GM11168 (cell line): ENCODE data around the gene NANOG.
"Not testable (repeated sequence)": the region's sequence is repeated elsewhere in the genome, so short reads cannot be mapped to it uniquely, and the experiment has no call there.

Experiments
- in situ Hi-C: fragments of 300-500 bp; cut with MboI; formaldehyde crosslinking; loops from one replicate; pipeline ENCODE4 v1.12.0; 2022; ENCODE audit warnings: low sequenced_read_pairs; ENCODE audit not compliant: unreplicated experiment

Gene NANOG

DNA sequence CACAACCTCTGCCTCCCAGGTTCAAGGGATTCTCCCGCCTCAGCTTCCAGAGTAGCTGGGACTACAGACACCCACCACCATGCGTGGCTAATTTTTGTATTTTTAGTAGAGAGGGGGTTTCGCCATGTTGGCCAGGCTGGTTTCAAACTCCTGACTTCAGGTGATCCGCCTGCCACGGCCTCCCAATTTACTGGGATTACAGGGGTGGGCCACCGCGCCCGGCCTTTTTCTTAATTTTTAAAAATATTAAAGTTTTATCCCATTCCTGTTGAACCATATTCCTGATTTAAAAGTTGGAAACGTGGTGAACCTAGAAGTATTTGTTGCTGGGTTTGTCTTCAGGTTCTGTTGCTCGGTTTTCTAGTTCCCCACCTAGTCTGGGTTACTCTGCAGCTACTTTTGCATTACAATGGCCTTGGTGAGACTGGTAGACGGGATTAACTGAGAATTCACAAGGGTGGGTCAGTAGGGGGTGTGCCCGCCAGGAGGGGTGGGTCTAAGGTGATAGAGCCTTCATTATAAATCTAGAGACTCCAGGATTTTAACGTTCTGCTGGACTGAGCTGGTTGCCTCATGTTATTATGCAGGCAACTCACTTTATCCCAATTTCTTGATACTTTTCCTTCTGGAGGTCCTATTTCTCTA lies at the start of gene NANOG:
Gene NANOG, plus strand, starts transcription at position 519 of the 645 bp plus-strand sequence. CDS start 213 bp downstream, outside the sequence.
- in situ Hi-C loops, result not testable (repeated sequence)

DNA sequence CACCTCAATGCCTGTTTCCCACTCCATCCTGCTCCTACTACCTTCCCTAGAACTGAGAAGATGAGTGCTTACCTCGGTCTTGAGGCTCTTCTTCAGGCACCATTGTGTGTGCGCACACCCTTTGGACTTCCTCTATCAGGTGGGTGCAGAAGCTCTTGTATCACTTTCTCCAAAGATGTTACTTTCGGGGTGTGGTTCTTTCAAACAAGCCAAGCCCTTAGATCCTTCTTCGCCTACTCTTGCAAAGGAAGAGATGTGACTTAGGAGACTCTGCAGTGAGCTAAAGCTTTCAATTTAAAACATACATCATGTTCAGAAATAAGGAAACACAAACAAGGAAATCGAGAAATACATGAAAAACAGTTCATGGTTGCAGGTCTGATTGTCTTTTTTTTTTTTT lies 42.0 kb upstream of the NANOG start, which contains the start of gene CLEC4C:
Gene CLEC4C, minus strand, starts transcription at position 130 of the 400 bp plus-strand sequence. Its CDS starts 27 bp downstream, at position 103.
- in situ Hi-C loops, result no loop called here

DNA sequence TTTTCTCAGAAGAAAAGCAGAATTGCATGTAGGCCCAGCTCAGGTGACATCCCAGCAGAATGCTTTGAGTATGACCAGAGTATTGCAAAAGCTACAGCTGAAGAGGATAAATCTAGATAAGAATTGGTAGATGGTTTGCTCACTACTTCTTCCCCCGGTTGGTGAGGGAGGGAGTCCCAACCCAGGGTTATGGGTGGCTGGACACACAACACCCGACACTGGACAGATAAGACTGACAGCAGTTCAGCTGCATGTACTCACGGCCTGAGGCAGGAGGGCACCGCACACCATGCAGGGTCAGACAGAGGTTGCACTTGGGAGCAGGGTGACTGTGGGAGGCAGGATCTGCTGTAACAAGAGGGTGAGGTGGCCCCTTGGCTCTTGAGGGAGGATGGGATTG lies 40.4 kb upstream of the NANOG start:
- in situ Hi-C loops, result no loop called here

DNA sequence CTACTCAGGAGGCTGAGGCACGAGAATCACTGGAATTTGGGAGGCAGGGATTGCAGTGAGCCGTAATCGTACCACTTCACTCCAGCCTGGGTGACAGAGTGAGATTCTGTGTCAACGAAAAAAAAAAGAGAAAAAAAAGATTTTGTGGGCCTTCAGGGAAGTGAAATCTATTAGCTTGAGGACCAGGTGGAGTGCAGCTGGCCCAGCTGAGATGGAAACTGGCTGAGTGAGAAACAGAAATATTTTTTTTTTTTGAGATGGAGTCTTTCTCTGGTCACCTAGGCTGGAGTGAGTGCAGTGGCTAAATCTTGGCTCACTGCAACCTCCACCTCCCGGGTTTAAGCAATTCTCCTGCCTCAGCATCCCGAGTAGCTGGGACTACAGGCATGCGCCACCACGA lies 39.8 kb upstream of the NANOG start:
- in situ Hi-C loops, result no loop called here

DNA sequence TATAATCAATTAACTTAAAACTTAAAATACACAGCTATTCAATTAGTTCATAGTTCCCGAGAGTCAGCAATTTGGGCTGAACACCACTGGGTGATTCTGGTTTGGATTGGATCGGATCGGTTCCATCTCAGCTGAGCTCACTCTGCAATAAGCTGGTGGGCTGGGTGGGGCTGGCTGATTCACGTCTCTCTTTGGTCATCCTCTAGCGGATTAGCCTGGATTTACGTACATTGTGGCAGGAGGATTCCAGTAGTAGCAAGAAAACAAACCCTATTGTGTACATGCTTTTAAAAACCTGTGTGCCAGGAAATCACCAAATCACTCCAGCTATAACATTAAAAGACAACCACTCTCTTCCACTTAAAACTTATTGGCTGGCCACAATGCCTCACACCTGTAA lies 38.9 kb upstream of the NANOG start:
- in situ Hi-C loops, result no loop called here

DNA sequence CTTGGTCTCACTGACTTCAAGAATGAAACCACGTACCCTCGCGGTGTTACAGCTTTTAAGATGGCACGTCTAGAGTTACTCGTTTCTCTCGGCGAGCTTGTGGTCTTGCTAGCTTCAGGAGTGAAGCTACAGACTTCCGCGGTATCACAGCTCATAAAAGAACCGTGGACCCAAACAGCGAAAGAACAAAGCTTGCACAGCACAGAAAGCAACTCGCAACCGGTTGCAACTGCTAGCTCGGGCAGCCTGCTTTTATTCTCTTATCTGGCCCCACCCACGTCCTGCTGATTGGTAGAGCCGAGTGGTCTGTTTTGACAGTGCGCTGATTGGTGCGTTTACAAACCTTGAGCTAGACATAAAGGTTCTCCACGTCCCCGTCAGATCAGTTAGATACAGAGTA lies 37.8 kb upstream of the NANOG start:
- in situ Hi-C loops, result no loop called here

DNA sequence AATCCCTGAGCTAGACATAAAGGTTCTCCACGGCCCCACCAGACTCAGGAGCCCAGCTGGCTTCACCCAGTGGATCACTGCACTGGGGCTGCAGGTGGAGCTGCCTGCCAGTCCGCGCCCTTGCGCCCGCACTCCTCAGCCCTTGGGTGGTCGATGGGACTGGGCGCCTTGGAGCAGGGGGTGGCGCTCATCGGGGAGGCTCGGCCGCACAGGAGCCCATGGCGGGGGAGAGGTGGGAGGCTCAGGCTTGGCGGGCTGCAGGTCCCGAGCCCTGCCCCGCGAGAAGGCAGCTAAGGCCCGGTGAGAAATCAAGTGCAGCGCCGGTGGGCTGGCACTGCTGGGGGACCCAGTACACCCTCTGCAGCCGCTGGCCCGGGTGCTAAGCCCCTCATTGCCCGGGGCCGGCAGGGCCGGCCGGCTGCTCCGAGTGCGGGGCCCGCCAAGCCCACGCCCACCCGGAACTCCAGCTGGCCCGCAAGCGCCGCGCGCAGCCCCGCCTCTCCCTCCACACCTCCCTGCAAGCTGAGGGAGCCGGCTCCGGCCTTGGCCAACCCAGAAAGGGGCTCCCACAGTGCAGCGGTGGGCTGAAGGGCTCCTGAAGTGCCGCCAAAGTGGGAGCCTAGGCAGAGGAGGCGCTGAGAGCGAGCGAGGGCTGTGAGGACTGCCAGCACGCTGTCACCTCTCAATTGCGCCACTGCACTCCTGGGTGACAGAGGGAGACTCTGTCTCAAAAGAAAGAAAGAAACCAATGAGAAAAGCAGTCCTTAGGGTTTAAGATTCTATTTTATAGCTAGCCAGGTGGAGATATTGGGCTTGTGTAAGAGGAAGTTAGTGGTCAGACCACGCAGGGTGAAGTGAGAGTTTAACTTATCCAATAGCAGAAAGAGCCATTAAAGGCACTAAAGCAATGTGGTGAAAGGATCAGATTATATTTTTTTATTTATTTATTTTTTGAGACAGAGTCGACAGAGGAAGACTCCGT lies 37.0 kb upstream of the NANOG start:
- in situ Hi-C loops, result not testable (repeated sequence)

DNA sequence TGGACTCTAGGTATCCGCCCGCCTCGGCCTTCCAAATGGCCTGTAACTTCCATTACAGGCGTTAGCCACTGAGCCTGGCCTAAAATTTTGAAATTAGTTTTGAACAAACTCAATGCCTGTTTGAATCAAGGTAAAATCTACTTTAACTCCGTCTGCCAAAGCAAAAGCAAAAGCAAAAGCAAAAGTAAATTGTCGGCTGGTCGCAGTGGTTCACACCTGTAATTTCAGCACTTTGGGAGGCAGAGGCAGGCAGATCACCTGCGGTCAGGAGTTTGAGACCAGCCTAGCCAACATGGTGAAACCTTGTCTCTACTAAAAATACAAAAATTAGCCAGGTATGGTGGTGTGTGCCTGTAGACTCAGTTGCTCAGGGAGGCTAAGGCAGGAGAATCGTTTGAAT lies 33.5 kb upstream of the NANOG start:
- in situ Hi-C loops, result not testable (repeated sequence)

DNA sequence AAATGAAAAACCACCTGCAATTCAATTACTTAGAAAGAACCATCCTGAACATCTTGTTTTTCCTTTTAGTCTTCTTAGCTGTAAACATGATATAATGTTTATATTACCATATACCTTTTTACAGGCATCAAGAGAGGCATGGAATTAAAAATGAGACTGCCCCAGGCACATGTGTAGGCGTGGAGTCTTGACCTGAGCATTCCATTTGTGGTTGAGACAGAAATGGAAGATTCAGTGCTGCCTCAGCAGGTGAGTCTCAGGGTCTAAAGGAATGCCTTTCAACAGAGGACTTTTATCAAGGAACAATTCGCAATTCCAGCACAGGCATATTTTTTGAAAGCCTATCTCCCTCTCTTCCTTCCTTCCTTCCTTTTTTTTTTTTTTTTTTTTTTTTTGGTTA lies 32.2 kb upstream of the NANOG start:
- in situ Hi-C loops, result no loop called here

DNA sequence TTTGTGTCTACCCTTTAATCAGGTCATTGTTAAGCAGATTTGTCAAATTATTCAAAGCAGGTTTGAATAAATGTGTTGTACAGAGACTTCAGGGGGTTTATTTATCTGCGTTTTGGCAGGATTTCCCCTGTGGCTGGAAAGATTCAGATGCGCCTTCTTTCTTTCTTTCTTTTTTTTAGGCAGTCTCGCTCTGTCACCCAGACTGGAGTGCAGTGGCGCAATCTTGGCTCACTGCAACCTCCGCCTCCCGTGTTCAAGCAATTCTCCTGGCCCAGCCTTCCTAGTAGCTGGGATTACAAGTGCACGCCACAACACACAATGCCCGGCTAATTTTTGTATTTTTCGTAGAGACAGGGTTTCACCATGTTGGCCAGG lies 30.4 kb upstream of the NANOG start:
- in situ Hi-C loops, result no loop called here

DNA sequence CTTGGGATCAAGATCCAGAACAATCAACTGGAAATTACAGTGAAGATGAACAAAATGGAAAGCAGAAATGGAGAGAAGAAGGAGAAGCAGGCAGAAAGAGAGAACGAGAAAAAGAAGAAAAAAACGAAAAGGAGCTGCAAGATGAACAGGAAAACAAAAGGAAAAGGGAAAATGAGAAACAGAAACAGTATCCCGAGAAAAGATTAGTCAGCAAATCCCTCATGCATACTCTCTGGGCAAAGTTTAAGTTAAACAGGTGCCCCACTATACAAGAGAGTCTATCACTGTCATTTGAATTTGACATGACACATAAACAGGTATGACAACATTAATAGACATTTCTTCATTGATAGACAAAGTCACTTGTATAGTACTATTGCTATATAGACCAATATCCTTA lies 19.2 kb upstream of the NANOG start:
- in situ Hi-C loops, result no loop called here

DNA sequence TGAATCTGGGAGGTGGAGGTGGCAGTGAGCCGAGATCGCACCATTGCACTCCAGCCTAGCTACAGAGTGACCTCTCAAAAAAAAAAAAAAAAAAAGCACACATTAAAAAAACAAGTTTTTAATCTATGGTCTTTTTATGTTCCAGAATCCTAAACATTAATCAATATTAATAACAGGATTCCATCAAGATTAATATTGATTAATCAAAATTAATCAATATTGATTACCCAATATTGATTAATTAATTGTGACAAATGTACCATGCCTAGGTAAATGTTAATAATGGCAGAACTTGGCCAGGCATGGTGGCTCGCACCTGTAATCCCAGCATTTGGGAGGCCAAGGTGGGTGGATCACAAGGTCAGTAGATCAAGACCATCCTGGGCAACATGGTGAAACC lies 7.9 kb upstream of the NANOG start:
- in situ Hi-C loops, result no loop called here

DNA sequence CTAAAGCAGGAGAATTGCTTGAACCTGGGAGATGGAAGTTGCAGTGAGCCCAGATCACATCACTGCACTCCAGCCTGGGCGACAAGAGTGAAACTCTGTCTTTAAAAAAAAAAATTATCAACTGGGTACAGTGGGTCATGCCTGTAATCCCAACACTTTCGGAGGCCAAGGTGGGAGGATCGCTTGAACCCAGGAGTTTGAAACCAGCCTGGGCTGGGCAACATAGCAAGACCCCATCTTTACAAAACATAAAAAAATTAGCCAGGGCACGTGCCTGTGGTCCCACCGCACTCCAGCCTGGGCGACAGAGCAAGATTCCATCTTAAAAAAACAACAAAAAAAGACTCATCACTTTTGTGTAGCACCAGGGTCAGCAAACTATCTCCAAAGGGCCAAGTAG lies 7.1 kb upstream of the NANOG start:
- in situ Hi-C loops, result no loop called here

DNA sequence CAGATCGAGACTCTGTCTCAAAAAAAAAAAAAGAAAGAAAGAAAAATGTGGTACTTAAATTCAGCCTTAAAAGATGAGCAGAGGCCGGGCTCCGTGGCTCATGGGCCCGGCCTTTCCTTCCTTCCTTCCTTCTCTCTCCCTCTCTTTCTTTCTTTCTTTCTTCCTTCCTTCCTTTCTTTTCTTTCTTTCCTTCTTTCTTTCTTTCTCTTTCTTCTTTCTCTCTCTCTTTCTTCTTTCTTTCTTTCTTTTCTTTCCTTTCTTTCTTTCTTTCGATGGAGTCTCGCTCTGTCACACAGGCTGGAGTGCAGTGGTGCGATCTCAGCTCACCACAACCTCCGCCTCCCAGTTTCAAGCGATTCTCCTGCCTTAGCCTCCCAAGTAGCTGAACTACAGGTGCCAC lies 5.8 kb upstream of the NANOG start:
- in situ Hi-C loops, result not testable (repeated sequence)

DNA sequence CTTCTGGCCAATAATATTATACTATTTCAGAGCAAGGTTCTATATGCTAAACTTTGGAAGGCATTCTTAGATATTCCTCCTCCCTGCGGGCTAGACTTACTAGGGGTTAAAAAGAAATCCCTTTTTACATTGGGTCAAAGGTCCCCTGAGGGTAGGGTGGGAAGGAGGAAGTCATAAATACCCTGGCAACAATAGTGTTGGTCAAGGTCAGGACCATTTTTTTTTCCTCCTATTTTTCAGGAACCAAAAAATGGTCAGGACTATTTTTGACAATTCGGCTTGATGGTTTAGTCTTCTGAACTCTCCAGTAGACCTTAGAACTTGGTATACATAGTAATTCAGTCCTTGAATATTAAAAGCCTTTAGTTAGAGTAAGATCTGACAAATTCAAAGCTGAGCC lies 4.5 kb upstream of the NANOG start:
- in situ Hi-C loops, result no loop called here

DNA sequence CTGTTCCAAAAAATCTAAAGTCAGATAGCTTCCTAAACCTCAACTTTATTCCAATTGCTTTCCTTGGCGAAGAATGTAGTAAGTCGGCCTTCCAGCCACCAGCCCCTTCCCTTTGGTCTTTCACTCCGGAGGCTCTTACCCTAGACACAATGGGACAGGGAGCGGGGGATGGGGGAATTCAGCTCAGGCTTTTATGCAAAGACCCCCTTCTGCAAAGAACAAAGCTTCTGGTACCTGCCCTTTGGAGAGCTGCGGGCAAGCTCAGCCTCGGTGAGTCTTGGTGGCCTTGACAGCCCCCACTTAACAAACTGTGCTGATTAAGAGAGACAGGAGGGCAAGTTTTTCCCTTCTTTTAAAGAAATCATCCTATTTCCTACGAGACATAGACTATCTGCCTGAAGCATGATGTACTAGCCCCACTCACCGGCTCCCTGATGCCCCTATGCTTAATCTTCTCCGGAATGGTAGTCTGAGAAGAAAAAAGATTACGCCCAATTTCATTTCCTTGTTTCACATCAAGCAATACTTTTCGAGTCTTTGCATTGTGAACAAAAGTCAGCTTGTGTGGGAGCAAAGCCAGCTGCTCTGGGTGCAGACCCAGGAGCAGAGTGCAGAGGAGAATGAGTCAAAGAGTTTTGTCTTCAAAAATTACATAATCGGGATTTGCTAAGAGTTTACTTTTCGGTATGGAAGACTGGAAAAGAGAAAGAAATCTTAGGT lies 1.5 kb upstream of the NANOG start:
- in situ Hi-C loops, result no loop called here

DNA sequence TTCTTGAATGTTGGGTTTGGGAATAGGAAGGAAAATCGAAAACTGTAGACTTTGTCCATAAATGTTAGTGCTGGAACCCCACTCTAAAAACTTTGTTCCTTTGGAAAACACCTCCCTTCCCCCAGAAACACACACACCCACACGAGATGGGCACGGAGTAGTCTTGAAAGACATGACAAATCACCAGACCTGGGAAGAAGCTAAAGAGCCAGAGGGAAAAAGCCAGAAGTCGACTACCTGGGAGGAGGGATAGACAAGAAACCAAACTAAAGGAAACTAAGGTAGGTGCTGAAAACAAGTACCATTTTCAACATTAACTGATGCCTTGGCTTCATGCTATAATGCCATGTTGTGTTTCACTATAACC lies 925 bp upstream of the NANOG start:
- in situ Hi-C loops, result no loop called here

DNA sequence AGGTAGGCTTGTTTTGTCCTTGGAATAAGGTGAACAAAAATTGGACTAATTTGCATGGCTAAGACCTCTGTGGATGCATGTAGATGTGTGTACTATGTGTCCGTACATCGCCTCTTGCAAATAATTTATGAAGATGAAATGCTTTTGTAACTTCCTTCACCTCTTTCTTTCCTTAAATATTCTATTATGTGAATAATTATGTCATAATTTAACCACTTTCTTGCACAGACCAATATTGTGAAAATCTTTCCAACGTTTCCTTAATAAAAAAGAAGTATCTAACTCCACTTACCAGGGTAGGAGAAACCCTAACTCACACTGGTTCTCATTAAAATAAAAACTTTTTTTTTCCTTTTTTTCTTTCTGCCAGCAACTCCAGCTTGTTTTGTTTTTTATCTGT lies 4.0 kb downstream of the NANOG start:
- in situ Hi-C loops, result no loop called here

DNA sequence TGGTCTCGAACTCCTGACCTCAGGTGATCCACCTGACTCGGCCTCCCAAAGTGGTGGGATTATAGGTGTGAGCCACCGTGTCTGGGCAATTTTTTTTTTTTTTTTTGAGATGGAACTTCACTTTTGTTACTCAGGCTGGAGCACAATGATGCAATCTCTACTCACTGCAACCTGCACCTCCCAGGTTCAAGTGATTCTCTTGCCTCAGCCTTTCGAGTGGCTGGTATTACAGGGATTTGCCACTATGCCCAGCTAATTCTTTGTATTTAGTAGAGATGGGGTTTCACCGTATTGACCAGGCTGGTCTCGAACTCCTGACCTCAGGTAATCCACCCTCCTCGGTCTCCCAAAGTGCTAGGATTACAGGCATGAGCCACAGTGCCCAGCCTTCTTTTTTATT lies 8.1 kb downstream of the NANOG start:
- in situ Hi-C loops, result not testable (repeated sequence)

DNA sequence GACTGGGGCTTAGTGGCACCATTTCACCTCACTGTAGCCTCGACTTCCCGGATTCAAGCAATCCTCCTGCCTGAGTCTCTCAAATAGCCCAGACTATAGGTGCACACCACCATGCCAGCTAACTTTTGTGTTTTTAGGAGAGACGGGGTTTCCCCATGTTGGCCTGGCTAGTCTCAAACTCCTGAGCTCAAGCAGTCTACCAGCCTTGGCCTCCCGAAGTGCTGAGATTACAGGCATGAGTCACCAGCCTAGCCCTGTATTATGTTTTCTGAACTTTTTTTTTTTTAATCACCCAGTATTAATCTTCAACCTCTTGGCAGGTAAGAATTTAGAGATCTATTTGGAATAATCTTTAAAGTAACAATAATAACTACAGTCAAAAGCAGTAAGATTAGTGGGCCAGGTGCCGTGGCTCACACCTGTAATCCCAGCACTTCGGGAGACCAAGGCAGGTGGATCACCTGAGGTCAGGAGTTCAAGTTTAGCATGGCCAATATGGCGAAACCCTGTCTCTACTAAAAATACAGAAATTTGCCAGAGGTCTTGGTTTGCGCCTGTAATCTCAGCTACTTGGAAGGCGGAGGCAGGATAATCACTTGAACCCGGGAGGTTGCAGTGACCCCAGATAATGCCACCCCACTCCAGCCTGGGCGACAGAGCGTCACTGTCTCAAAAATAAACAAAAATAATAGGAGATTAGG lies 8.6 kb downstream of the NANOG start:
- in situ Hi-C loops, result no loop called here
